Measurements from ENCODE around the gene UPF3B.

UPF3B gene

GRCh38 chrX:119878740-119879139 is 26.0 kb upstream of the UPF3B start:
- H3K9me2 ChIP-seq (ENCODE audit: low read depth, low read length) = no peaks in the 10 kb centered on the region
- peaks cover 18% of the 10 kb centered on the region for H3K36me3 ChIP-seq (ENCODE audit: insufficient read depth, low read length)
- no peaks in the 10 kb centered on the region for H3K9me3 ChIP-seq (ENCODE audit: low read length)
- no peaks in the 10 kb centered on the region for H4K20me1 ChIP-seq (ENCODE audit: insufficient read depth, low read length)
- H3F3A ChIP-seq (ENCODE audit: insufficient read depth, low read length) = no peaks in the 10 kb centered on the region
- no peak overlapping the region for H3K27ac ChIP-seq (ENCODE audit: low read depth, low read length, poor library complexity, severe bottlenecking)
- no peak for TF ChIP-seq CTCF (IDR thresholded peaks at IDR 0.05; ENCODE audit: low read length)
- TF ChIP-seq EZH2 (IDR thresholded peaks at IDR 0.05; ENCODE audit: borderline replicate concordance, low read length) = no peak
- no peak overlapping the region for H3K9ac ChIP-seq (ENCODE audit: low read length)
- no peak overlapping the region for H3K4me2 ChIP-seq (ENCODE audit: low read length)
- no peaks in the 10 kb centered on the region for H3K27me3 ChIP-seq (ENCODE audit: insufficient read depth, low read length)
- H3K4me1 ChIP-seq (ENCODE audit: insufficient read depth, low read length, severe bottlenecking) = peaks cover 10% of the 10 kb centered on the region
- no peak overlapping the region for H2AFZ ChIP-seq (ENCODE audit: low read length)
- no peaks in the 10 kb centered on the region for H3K79me2 ChIP-seq (ENCODE audit: insufficient read depth, low read length)
- no peak overlapping the region for H3K4me3 ChIP-seq (ENCODE audit: low read depth, low read length, poor library complexity, severe bottlenecking)

- TF ChIP-seq EZH2 (IDR thresholded peaks at IDR 0.05; ENCODE audit: borderline replicate concordance, low read length) (no peak), CTCF (IDR thresholded peaks at IDR 0.05; ENCODE audit: low read length) (no peak)
- H3K79me2 ChIP-seq (ENCODE audit: insufficient read depth, low read length) = 0 out of 2 replicates have a peak, but pooled peaks cover 6% of the 10 kb centered on the region
- H2AFZ ChIP-seq (ENCODE audit: low read length) = no peak within 1 kb of the TSS; the same call in 1 of the 2 replicates
These were observed 19.0 kb upstream of the UPF3B start, which contains the start of the genes NDUFA1 and RNF113A for GRCh38 chrX:119871599-119872395. NDUFA1 (plus strand) TSS chrX:119871832; CDS start chrX:119871912, 80 bp downstream. RNF113A (minus strand) TSS chrX:119871733; CDS start chrX:119871613, 120 bp downstream.

GRCh38 chrX:119871245-119871598 is 18.5 kb upstream of the UPF3B start:
- H3K4me1 ChIP-seq (ENCODE audit: insufficient read depth, low read length, severe bottlenecking) = peaks cover 8% of the 10 kb centered on the region
- H3K4me3 ChIP-seq (ENCODE audit: low read depth, low read length, poor library complexity, severe bottlenecking) = peak overlapping the region; percentile 80
- no peak for TF ChIP-seq CTCF (IDR thresholded peaks at IDR 0.05; ENCODE audit: low read length)
- no peak for TF ChIP-seq EZH2 (IDR thresholded peaks at IDR 0.05; ENCODE audit: borderline replicate concordance, low read length)
- H4K20me1 ChIP-seq (ENCODE audit: insufficient read depth, low read length) = no peaks in the 10 kb centered on the region
- H2AFZ ChIP-seq (ENCODE audit: low read length) = no peak overlapping the region
- no peaks in the 10 kb centered on the region for H3K9me3 ChIP-seq (ENCODE audit: low read length)
- no peaks in the 10 kb centered on the region for H3K27me3 ChIP-seq (ENCODE audit: insufficient read depth, low read length)
- peak overlapping the region; percentile 86 for H3K9ac ChIP-seq (ENCODE audit: low read length)
- H3K79me2 ChIP-seq (ENCODE audit: insufficient read depth, low read length) = 0 out of 2 replicates have a peak, but pooled peaks cover 6% of the 10 kb centered on the region
- peaks cover 18% of the 10 kb centered on the region for H3K36me3 ChIP-seq (ENCODE audit: insufficient read depth, low read length)
- H3K27ac ChIP-seq (ENCODE audit: low read depth, low read length, poor library complexity, severe bottlenecking) = peak overlapping the region; percentile 92
- no peaks in the 10 kb centered on the region for H3K9me2 ChIP-seq (ENCODE audit: low read depth, low read length)
- peak overlapping the region; percentile 95 for H3K4me2 ChIP-seq (ENCODE audit: low read length)
- H3F3A ChIP-seq (ENCODE audit: insufficient read depth, low read length) = no peaks in the 10 kb centered on the region

More at GRCh38 chrX:119871599-119872395, 19.0 kb upstream of the UPF3B start, which contains the start of the genes NDUFA1 and RNF113A:
- H4K20me1 ChIP-seq (ENCODE audit: insufficient read depth, low read length) = no peaks in the 10 kb centered on the region
- H3K4me2 ChIP-seq (ENCODE audit: low read length) = peak within 1 kb of the TSS; percentile 95
- peaks cover 18% of the 10 kb centered on the region for H3K36me3 ChIP-seq (ENCODE audit: insufficient read depth, low read length)
- H3K4me3 ChIP-seq (ENCODE audit: low read depth, low read length, poor library complexity, severe bottlenecking) = peak within 1 kb of the TSS; percentile 80
- peak within 1 kb of the TSS; percentile 92 for H3K27ac ChIP-seq (ENCODE audit: low read depth, low read length, poor library complexity, severe bottlenecking)
- H3K4me1 ChIP-seq (ENCODE audit: insufficient read depth, low read length, severe bottlenecking) = peaks cover 8% of the 10 kb centered on the region
- H3F3A ChIP-seq (ENCODE audit: insufficient read depth, low read length) = no peaks in the 10 kb centered on the region
- H3K27me3 ChIP-seq (ENCODE audit: insufficient read depth, low read length) = no peaks in the 10 kb centered on the region
- peak within 1 kb of the TSS; percentile 86 for H3K9ac ChIP-seq (ENCODE audit: low read length)
- H3K9me3 ChIP-seq (ENCODE audit: low read length) = no peaks in the 10 kb centered on the region
- H3K9me2 ChIP-seq (ENCODE audit: low read depth, low read length) = no peaks in the 10 kb centered on the region
